Neural progenitor cell (in vitro differentiated cells): ENCODE results near the gene SRBD1. TPM values are rescaled to one million over a fixed set of nuclear protein-coding genes. Genes with fewer than 3 reads are reported as not detected.

ENCODE experiments used
- DNase-seq: peaks from one replicate; pipeline ENCODE4 v3.0.0-alpha.2; 2016; ENCODE audit warnings: low spot score
- H2AFZ ChIP-seq: fragments of 200-600 bp; sonication (generic); replicated peaks from 2 replicates; pipeline ENCODE4 v1.6.1; 2016; ENCODE audit warnings: antibody characterized with exemption
- H3F3A ChIP-seq: fragments of 200-600 bp; sonication (generic); 2 replicates; pipeline ENCODE4 v1.6.1; 2016; ENCODE audit warnings: antibody characterized with exemption, low read depth
- H3K27ac ChIP-seq: fragments of 200-600 bp; sonication (generic); 2 replicates; pipeline ENCODE4 v1.5.1; 2016; ENCODE audit warnings: mild to moderate bottlenecking
- H3K27me3 ChIP-seq: fragments of 200-600 bp; sonication (generic); 2 replicates; pipeline ENCODE4 v1.6.1; 2016; ENCODE audit warnings: mild to moderate bottlenecking, moderate library complexity
- H3K36me3 ChIP-seq: fragments of 200-600 bp; sonication (generic); 2 replicates; pipeline ENCODE4 v1.5.1; 2016
- H3K4me1 ChIP-seq: fragments of 200-600 bp; sonication (generic); 2 replicates; pipeline ENCODE4 v1.6.1; 2016; ENCODE audit warnings: mixed run types
- H3K4me2 ChIP-seq: fragments of 200-600 bp; sonication (generic); 2 replicates; pipeline ENCODE4 v1.6.1; 2016
- H3K4me3 ChIP-seq: fragments of 200-600 bp; sonication (generic); 2 replicates; pipeline ENCODE4 v1.5.1; 2016
- H3K79me2 ChIP-seq: fragments of 200-600 bp; sonication (generic); 2 replicates; pipeline ENCODE4 v1.6.1; 2016; ENCODE audit warnings: low read depth
- H3K9ac ChIP-seq: fragments of 200-600 bp; sonication (generic); 2 replicates; pipeline ENCODE4 v1.6.1; 2016
- H3K9me3 ChIP-seq: fragments of 200-600 bp; sonication (generic); 2 replicates; pipeline ENCODE4 v1.5.1; 2016; ENCODE audit warnings: low read depth
- H4K20me1 ChIP-seq: fragments of 200-600 bp; sonication (generic); 2 replicates; pipeline ENCODE4 v1.6.1; 2016; ENCODE audit warnings: low read depth
- H3K27ac Mint-ChIP-seq: 3 replicates; pipeline ENCODE4 v1.8.0; 2021; ENCODE audit warnings: mixed read lengths
- H3K27me3 Mint-ChIP-seq: 2 replicates; pipeline ENCODE4 v1.8.0; 2022; ENCODE audit warnings: low read depth, mild to moderate bottlenecking, inconsistent platforms, moderate library complexity, mixed read lengths; ENCODE audit not compliant: insufficient read depth
- H3K36me3 Mint-ChIP-seq: 3 replicates; pipeline ENCODE4 v1.8.0; 2021; ENCODE audit warnings: mixed read lengths
- H3K4me1 Mint-ChIP-seq: 3 replicates; pipeline ENCODE4 v1.8.0; 2021; ENCODE audit warnings: mixed read lengths
- H3K4me3 Mint-ChIP-seq: 3 replicates; pipeline ENCODE4 v1.8.0; 2021; ENCODE audit warnings: mild to moderate bottlenecking, moderate library complexity, mixed read lengths
- H3K9me3 Mint-ChIP-seq: 3 replicates; pipeline ENCODE4 v1.8.0; 2020; ENCODE audit warnings: mixed read lengths
- CTCF ChIP-seq: fragments of 200-600 bp; sonication (generic); IDR thresholded peaks from 2 replicates; pipeline ENCODE4 v1.5.1; 2017; ENCODE audit warnings: antibody characterized with exemption, mild to moderate bottlenecking
- EZH2 ChIP-seq: fragments of 200-600 bp; sonication (generic); IDR thresholded peaks from 2 replicates; pipeline ENCODE4 v1.6.1; 2017; ENCODE audit warnings: antibody characterized with exemption, mild to moderate bottlenecking, moderate library complexity
- EZH2phosphoT487 ChIP-seq: fragments of 200-600 bp; sonication (generic); IDR thresholded peaks from 2 replicates; pipeline ENCODE4 v1.6.1; 2017; ENCODE audit warnings: antibody characterized with exemption
- total RNA-seq: library from RNA; depleted of rRNA; stranded (reverse); fragments of >200 nt; gene quantifications from 2 replicates; pipeline ENCODE4 v1.2.3, GENCODE V29; 2015; ENCODE audit warnings: low replicate concordance

Gene SRBD1
- total RNA-seq, 1 donor from 2014 or later = 37.2 TPM

- H3K4me1 Mint-ChIP-seq = peaks cover 11% of the 10 kb centered on the region
- H3K27me3 ChIP-seq = no peaks in the 10 kb centered on the region
Observed at GRCh38 chr2:45518546-45518945, 92.5 kb downstream of the SRBD1 start.

GRCh38 chr2:45510701-45511420, 100.2 kb downstream of the SRBD1 start:
- Histone ChIP-seq H3K79me2 (no peaks in the 10 kb centered on the region), H3K27me3 (no peaks in the 10 kb centered on the region), H3K27ac (no peak overlapping the region), H4K20me1 (peaks cover 13% of the 10 kb centered on the region), H3K36me3 (no peaks in the 10 kb centered on the region), H3K9ac (no peak overlapping the region), H3K4me1 (peaks cover 34% of the 10 kb centered on the region), H3K4me2 (peak overlapping the region; percentile 18), H2AFZ (no peak overlapping the region), H3F3A (peaks cover 8% of the 10 kb centered on the region), H3K4me3 (no peak overlapping the region), H3K9me3 (no peaks in the 10 kb centered on the region)
- TF ChIP-seq CTCF = no peak
- TF ChIP-seq EZH2 = no peak
- TF ChIP-seq EZH2phosphoT487 = no peak
- no peaks in the 10 kb centered on the region for H3K9me3 Mint-ChIP-seq
- H3K4me3 Mint-ChIP-seq = no peak overlapping the region
- peak overlapping the region; percentile 23 for H3K27ac Mint-ChIP-seq
- no peaks in the 10 kb centered on the region for H3K27me3 Mint-ChIP-seq
- H3K4me1 Mint-ChIP-seq = peaks cover 38% of the 10 kb centered on the region
- no peak for DNase-seq
- no peaks in the 10 kb centered on the region for H3K36me3 Mint-ChIP-seq

More at GRCh38 chr2:45518546-45518945, 92.5 kb downstream of the SRBD1 start:
- Histone ChIP-seq H4K20me1 (no peaks in the 10 kb centered on the region), H2AFZ (no peak overlapping the region), H3K4me2 (no peak overlapping the region), H3K4me1 (peaks cover 6% of the 10 kb centered on the region), H3K9me3 (no peaks in the 10 kb centered on the region), H3K4me3 (no peak overlapping the region), H3K9ac (no peak overlapping the region), H3F3A (peaks cover under 1% of the 10 kb centered on the region), H3K27ac (no peak overlapping the region), H3K36me3 (no peaks in the 10 kb centered on the region), H3K79me2 (no peaks in the 10 kb centered on the region)
- Mint-ChIP-seq H3K9me3 (no peaks in the 10 kb centered on the region), H3K36me3 (peaks cover 4% of the 10 kb centered on the region), H3K27ac (no peak overlapping the region), H3K27me3 (no peaks in the 10 kb centered on the region), H3K4me3 (no peak overlapping the region)
- DNase-seq = no peak
- TF ChIP-seq EZH2phosphoT487 (no peak), CTCF (no peak), EZH2 (no peak)

- Histone ChIP-seq H3K4me3 (no peak overlapping the region), H4K20me1 (peaks cover 15% of the 10 kb centered on the region), H3K79me2 (no peaks in the 10 kb centered on the region), H2AFZ (no peak overlapping the region), H3K36me3 (no peaks in the 10 kb centered on the region), H3F3A (peaks cover 4% of the 10 kb centered on the region), H3K27me3 (no peaks in the 10 kb centered on the region), H3K27ac (no peak overlapping the region), H3K4me2 (no peak overlapping the region), H3K9ac (no peak overlapping the region), H3K4me1 (peaks cover 29% of the 10 kb centered on the region), H3K9me3 (no peaks in the 10 kb centered on the region)
- no peak for TF ChIP-seq CTCF
- TF ChIP-seq EZH2phosphoT487 = no peak
- no peak for TF ChIP-seq EZH2
- H3K27me3 Mint-ChIP-seq = no peaks in the 10 kb centered on the region
- no peak for DNase-seq
- peaks cover 5% of the 10 kb centered on the region for H3K36me3 Mint-ChIP-seq
- H3K4me3 Mint-ChIP-seq = no peak overlapping the region
- H3K27ac Mint-ChIP-seq = no peak overlapping the region
- no peaks in the 10 kb centered on the region for H3K9me3 Mint-ChIP-seq
- H3K4me1 Mint-ChIP-seq = peaks cover 32% of the 10 kb centered on the region
Observed at GRCh38 chr2:45506756-45507155, 104.3 kb downstream of the SRBD1 start.
